Iris pigment epithelial cell (primary cell): Measurements from ENCODE around the gene STRA6.

Experiments used
- DNase-seq: peaks from one replicate; pipeline ENCODE4 v3.0.0-alpha.2; 2011; ENCODE audit warnings: low read depth

Gene STRA6

DNA sequence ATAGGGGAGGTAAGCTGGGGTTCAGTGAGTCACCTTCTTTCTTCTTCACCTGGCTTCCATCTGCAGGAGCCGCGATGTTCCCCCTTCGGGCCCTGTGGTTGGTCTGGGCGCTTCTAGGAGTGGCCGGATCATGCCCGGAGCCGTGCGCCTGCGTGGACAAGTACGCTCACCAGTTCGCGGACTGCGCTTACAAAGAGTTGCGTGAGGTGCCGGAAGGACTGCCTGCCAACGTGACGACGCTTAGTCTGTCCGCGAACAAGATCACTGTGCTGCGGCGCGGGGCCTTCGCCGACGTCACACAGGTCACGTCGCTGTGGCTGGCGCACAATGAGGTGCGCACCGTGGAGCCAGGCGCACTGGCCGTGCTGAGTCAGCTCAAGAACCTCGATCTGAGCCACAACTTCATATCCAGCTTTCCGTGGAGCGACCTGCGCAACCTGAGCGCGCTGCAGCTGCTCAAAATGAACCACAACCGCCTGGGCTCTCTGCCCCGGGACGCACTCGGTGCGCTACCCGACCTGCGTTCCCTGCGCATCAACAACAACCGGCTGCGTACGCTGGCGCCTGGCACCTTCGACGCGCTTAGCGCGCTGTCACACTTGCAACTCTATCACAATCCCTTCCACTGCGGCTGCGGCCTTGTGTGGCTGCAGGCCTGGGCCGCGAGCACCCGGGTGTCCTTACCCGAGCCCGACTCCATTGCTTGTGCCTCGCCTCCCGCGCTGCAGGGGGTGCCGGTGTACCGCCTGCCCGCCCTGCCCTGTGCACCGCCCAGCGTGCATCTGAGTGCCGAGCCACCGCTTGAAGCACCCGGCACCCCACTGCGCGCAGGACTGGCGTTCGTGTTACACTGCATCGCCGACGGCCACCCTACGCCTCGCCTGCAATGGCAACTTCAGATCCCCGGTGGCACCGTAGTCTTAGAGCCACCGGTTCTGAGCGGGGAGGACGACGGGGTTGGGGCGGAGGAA lies 69.6 kb downstream of the STRA6 start:
- no peak for DNase-seq

DNA sequence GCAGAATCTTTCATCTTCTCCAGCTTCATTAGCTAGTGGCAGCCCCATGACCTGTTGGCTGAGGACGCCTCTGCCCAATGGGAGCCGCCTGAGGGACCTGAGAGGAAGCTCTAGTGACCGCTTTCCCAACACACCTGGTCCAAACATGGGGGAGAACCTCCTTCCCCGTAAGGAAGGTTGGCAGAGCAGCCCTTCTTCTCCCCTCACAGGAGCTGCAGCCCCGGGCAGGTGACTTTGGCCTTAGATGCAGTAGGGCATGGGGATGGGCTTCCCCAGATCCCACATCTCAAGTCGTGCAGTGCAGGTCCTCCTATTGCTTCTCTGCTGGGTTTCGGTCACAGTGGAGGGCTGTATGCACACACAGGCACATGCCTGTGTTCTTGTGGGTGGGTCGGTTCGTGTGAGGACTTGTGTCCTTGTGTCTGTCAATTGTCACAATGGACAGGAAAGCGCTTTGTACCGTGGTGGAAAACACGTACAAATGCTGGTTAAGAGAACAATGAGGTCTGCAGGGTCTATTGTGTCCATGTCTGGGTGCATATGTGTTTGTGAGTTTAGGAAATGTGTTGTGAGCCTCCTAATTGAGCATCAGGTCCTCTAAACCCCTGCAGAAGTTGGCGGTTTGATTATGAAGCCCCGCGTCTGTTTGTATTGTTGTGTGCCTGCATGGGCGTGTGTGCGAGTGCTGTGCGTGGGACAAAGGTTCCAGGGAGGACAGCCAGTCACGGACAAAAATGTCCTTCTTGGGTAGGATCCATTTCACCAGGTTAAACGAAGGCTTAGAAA lies 70.8 kb downstream of the STRA6 start:
- no peak for DNase-seq

DNA sequence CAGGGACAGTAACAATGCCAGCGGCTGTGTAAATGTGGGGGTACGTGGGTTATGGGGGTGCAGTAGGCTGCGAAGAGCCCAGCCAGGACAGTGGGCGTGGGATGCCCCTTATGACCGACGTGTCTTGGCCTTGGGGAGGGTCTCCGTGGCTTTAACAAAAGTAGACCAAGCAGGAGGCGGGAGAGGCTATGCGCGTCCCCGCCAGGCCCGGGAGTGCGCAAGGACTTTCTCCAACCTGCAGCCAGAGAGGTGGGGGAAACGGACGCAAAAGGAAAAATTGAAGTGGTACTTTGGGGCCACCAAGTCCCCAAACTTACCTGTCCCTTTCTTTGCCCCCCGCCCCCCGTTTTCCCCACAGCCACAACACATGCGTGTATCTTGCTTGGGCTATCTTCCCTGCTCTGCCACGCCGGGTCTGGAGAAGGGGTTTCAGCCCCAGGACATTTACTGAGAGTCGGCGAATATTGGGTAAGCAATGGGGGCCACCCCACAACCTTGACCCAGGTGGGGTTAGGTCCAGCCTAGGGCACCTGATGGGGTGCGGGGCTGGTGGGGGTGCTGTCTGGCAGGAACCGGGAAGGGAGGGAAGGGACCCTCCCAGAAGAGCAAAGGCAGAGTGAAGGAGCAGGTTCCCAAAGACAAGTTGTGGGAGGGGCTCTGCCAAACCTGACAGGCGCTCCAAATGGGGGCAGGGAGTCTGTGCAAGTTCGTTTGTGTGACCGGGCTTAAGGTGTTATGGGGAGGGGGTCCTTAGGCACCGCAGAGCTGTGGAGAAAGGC lies 71.5 kb downstream of the STRA6 start:
- no peak for DNase-seq

DNA sequence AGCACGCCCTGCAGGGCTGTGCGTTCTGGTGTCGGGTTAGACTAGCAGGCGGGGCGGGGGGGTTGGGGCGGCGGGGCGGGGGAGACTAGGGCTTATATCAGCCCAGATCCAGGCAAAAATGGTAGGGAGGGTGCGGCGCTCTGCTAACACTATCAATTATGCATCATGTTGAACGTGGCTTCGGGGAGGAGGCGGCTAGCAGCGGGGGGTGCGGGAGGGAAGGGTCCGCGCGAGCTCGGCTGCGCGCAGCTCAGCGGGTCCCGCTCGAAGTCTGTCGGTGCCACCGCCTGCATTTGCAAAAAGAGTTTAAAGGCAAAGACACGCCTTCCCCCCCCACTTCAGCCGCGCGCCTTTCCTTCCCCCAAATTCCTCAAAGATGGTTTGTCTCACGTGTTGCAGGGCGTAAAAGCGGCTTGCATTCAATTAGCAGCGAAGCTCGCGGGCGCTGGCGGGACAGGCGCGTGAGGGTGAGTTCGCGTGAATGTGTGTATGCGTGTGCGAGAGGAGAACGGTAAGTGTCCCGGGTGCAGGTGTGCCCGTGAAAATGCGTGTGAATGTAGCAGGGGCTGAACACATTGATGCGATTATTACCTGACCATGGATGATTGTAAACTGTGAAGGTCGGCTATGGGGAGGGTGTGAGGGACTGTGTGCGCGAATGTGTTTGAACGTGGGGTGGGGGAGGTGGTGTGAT lies 72.3 kb downstream of the STRA6 start, which contains the start of gene ISLR2:
Gene ISLR2, plus strand, starts transcription at position 432 of the 694 bp plus-strand sequence. CDS start 2,169 bp downstream, outside the sequence.
- DNase-seq: no peak

DNA sequence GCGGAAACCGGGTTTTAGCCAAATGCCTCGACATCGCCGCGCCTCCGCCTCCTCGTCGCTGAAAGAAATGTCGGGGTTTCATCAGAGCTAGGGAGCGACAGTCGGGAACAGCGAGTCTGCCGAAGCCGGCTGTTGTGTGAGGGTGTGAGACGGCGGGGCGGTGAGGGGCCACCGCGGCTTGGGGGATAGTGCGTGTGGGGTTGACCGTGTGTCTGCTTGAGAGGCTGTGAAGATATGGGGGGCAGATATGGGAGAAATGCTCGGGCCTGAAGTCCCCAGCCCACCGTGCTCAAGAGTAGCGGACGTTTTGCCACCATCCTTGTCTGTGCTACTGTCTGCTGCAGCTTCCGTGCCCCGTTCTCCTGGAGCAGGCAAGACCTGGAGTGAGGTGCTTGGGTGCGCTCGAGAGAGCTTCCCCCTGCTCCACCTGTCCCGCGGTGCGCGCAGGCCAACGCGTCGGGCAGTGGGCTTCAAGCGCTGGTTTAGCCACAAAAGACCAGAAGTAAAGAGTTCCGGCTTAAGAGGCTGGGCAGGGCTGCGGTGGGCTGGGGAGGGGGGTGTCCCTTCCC lies 72.9 kb downstream of the STRA6 start:
- DNase-seq: no peak
